Kidney epithelial cell (primary cell): ENCODE data around the gene COMMD4. TPM values are rescaled to one million over a fixed set of nuclear protein-coding genes. Genes with fewer than 3 reads are reported as not detected.
A peak's percentile ranks its signal among the peaks of the same experiment; 100 is the strongest.
"Not testable (repeated sequence)": the region's sequence is repeated elsewhere in the genome, so short reads cannot be mapped to it uniquely, and the experiment has no call there.

Experiments used
- DNase-seq: peaks from one replicate; pipeline ENCODE4 v3.0.0-alpha.2; 2010; ENCODE audit warnings: low read depth
- H3K27me3 ChIP-seq: 2 replicates; pipeline ENCODE4 v1.6.0; 2011; ENCODE audit warnings: low read length; ENCODE audit not compliant: control insufficient read depth, insufficient read depth
- H3K36me3 ChIP-seq: 2 replicates; pipeline ENCODE4 v1.5.1; 2011; ENCODE audit warnings: low read length; ENCODE audit not compliant: control insufficient read depth, insufficient read depth
- H3K4me3 ChIP-seq: 2 replicates; pipeline ENCODE4 v1.5.1; 2011; ENCODE audit warnings: low read depth, mild to moderate bottlenecking, control low read depth, low read length
- total RNA-seq: library from RNA; depleted of rRNA; stranded (reverse); fragments of >200 nt; gene quantifications from 2 replicates; pipeline ENCODE4 v1.2.3, GENCODE V29; 2015
- TF ChIP-seq, protein P1 (sequence below): IDR thresholded peaks from 2 replicates; pipeline ENCODE4 v1.5.1; 2011; ENCODE audit warnings: mild to moderate bottlenecking, moderate library complexity, low read length, control low read depth, inconsistent platforms; ENCODE audit not compliant: insufficient read depth, poor library complexity, severe bottlenecking

COMMD4 gene
- total RNA-seq, 1 donor from 2014 or later, result 119 TPM

DNA sequence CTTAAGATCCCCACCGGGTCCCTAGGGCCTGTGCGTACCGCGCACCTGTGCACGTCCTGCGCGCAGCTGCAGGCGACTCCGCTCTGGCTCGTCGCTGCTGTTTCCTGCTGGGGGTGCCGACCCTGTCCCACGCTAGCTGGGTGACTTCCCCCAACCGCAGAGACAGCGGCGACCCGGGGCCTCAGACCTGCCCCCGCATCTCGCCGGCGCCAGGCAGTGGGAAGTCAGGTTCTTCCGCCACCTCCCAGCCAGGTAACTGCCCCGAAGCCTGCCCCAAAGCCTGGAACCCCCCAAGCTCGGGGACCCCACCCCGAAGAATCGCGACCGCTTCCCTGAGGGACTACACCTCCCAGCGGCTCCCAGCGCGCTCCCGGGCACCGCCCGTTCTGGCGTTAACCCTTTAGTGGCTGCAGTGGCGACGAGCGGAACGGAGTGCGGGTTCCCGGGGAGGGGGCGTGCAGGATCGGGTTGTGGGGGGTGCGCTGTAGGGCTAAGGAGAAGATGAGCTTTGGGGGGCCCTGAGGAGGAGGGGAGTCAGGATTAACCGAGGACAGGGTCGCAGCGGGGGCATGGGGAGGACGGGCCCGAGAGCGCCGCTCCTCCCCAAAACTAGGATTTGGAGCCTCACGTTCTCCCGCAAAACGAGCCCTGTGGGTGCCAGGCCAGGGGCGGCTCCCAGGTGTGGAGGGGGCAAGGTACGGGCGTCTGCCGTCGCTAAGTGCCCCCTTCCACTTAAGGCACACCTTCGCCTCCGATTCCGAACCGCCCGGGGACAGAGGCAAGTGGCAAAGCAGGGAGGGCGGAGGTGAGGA is 11.6 kb downstream of the COMMD4 start:
- Histone ChIP-seq H3K27me3 (peaks cover 2% of the 10 kb centered on the region), H3K36me3 (no peaks in the 10 kb centered on the region), H3K4me3 (peak overlapping the region; percentile 67)
- TF ChIP-seq, protein P1, sequence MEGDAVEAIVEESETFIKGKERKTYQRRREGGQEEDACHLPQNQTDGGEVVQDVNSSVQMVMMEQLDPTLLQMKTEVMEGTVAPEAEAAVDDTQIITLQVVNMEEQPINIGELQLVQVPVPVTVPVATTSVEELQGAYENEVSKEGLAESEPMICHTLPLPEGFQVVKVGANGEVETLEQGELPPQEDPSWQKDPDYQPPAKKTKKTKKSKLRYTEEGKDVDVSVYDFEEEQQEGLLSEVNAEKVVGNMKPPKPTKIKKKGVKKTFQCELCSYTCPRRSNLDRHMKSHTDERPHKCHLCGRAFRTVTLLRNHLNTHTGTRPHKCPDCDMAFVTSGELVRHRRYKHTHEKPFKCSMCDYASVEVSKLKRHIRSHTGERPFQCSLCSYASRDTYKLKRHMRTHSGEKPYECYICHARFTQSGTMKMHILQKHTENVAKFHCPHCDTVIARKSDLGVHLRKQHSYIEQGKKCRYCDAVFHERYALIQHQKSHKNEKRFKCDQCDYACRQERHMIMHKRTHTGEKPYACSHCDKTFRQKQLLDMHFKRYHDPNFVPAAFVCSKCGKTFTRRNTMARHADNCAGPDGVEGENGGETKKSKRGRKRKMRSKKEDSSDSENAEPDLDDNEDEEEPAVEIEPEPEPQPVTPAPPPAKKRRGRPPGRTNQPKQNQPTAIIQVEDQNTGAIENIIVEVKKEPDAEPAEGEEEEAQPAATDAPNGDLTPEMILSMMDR, result no peak
- DNase-seq, result no peak

DNA sequence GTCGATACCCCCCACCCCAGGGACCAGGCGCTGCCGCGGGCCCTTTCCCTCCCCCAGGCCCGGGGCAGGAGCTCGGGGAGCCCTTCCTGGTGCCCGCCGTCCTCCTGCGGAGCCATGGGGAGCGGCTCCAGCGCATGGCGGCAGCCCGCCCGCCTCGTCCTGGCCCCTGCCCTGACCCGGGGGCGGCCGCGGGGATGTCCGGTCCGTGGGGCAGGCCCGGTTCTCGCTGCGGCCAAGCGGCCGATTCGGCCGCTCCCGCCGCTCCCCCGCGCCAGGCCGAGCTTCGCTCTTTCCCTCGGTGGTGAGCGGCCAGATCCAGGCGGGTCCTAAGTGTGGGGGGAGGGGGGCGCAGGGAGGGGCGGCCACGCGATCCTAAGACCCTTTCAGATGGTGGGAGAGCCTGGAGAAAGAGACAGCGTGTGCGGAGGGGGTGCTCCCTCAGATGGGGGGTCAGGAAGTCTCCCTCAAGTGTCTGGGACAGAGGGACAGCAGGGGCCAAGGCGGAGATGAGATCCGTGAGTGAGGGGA is 12.2 kb downstream of the COMMD4 start:
- Histone ChIP-seq H3K27me3 (peaks cover 2% of the 10 kb centered on the region), H3K36me3 (peaks cover 1% of the 10 kb centered on the region), H3K4me3 (peak overlapping the region; percentile 67)
- TF ChIP-seq, protein P1, result no peak
- DNase-seq, result no peak

DNA sequence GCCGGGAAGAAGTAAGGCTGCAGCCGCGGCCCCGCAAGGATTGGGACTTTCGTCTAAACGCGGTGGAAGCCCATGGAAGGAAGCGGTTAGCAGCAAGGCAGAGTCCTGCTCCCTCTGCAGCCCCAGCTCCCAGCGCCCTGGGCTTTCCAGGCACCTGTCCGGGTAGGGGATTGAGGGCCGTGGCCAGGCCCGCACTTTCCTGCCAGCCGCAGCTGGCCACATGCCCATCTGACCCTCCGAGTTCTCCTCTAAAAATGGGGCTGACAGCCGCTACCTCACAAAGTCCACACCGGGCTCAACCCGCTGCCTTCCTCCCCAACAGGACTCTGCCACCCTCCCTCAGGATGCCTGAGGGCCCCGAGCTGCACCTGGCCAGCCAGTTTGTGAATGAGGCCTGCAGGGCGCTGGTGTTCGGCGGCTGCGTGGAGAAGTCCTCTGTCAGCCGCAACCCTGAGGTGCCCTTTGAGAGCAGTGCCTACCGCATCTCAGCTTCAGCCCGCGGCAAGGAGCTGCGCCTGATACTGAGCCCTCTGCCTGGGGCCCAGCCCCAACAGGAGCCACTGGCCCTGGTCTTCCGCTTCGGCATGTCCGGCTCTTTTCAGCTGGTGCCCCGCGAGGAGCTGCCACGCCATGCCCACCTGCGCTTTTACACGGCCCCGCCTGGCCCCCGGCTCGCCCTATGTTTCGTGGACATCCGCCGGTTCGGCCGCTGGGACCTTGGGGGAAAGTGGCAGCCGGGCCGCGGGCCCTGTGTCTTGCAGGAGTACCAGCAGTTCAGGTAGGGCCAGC is 12.9 kb downstream of the COMMD4 start:
- no peak for DNase-seq
- H3K4me3 ChIP-seq, result peak overlapping the region; percentile 67
- peaks cover 2% of the 10 kb centered on the region for H3K27me3 ChIP-seq
- TF ChIP-seq, protein P1, result no peak
- H3K36me3 ChIP-seq, result peaks cover 1% of the 10 kb centered on the region

DNA sequence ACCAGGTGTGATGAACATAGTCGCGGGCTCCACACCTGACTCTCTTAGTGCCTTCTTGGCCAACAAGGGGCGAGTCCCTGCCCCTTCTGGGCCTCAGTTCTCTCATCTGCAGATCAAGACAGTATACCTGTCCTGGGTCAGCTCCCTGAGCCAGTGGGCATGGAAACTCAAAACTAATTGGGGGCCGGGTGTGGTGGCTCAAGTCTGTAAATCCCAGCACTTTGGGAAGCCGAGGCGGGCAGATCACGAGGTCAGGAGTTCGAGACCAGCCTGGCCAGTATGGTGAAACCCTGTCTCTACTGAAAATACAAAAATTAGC is 13.4 kb downstream of the COMMD4 start:
- DNase-seq, H3K4me3 ChIP-seq, H3K27me3 ChIP-seq, H3K36me3 ChIP-seq: not testable (repeated sequence)

DNA sequence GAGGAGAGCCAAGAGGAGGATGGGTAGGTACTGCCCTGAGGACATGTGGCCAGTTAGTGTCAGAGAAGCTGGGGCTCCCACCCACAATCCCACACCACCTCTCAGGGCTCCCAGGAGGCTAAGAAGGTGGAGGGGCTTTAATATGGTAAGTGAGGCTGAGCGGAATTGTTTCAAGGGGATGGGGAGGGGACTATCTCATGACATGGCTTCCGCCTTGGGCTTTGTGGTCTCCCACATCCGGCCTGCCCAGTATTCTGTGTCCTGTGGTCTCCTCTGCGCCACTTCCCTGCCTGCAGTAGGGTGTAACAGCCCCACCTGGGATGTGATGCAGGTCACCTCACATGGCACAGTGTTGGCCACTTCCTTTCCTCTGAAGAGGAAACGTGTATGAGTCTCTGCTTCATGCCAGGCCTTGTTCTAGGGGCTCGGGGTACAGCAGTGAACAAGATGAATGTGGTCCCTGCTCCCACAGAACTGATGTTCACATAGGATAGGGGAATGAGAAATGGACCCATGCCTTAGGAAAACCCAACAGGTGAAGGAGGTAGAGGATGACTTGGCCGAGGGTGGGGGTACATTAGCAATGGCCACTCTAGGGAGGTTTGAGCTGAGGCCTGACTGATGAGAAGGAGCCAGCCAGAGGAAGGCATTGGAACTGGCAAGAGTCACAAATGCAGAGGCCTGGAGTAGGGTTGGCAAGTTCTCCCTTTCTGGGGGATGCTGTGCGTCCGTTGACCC is 14.2 kb downstream of the COMMD4 start:
- H3K4me3 ChIP-seq, result no peak overlapping the region
- no peak for DNase-seq
- TF ChIP-seq, protein P1, result no peak
- H3K36me3 ChIP-seq, result peaks cover 1% of the 10 kb centered on the region
- peaks cover 2% of the 10 kb centered on the region for H3K27me3 ChIP-seq
